Trophoblast cell (in vitro differentiated cells and primary cell): ENCODE measurements around the gene DNAJB4.
"Not testable (repeated sequence)": the region's sequence is repeated elsewhere in the genome, so short reads cannot be mapped to it uniquely, and the experiment has no call there.

ENCODE experiments used
- DNase-seq, 2 donors: peaks; one replicate each; pipeline ENCODE4 v3.0.0-alpha.2; 2016
- H2AFZ ChIP-seq: 2 replicates; pipeline ENCODE4 v1.6.1; 2013; ENCODE audit warnings: low read length, moderate library complexity, mild to moderate bottlenecking; ENCODE audit not compliant: insufficient read depth, poor library complexity
- H2AK5ac ChIP-seq: 2 replicates; pipeline ENCODE4 v1.6.1; 2013; ENCODE audit warnings: mild to moderate bottlenecking, low read length
- H2BK120ac ChIP-seq: 2 replicates; pipeline ENCODE4 v1.6.1; 2013; ENCODE audit warnings: low read length, mild to moderate bottlenecking, moderate library complexity; ENCODE audit not compliant: insufficient read depth, poor library complexity
- H2BK12ac ChIP-seq: 2 replicates; pipeline ENCODE4 v1.6.1; 2013; ENCODE audit warnings: mild to moderate bottlenecking, low read length, moderate library complexity
- H2BK5ac ChIP-seq: 2 replicates; pipeline ENCODE4 v1.6.1; 2013; ENCODE audit warnings: low read length, low read depth, moderate library complexity, mild to moderate bottlenecking; ENCODE audit not compliant: poor library complexity
- H3K14ac ChIP-seq: 2 replicates; pipeline ENCODE4 v1.6.1; 2013; ENCODE audit warnings: mild to moderate bottlenecking, low read length
- H3K18ac ChIP-seq: 2 replicates; pipeline ENCODE4 v1.6.1; 2013; ENCODE audit warnings: mild to moderate bottlenecking, low read length
- H3K23ac ChIP-seq: 2 replicates; pipeline ENCODE4 v1.6.1; 2013; ENCODE audit warnings: low read length
- H3K27ac ChIP-seq: 2 replicates; pipeline ENCODE4 v1.5.1; 2013; ENCODE audit warnings: low read depth, mild to moderate bottlenecking, inconsistent platforms, low read length, moderate library complexity
- H3K27me3 ChIP-seq: 2 replicates; pipeline ENCODE4 v1.6.1; 2013; ENCODE audit warnings: inconsistent platforms, mild to moderate bottlenecking, low read length, moderate library complexity; ENCODE audit not compliant: insufficient read depth
- H3K36me3 ChIP-seq, 2 experiments: 1 replicate in 1 of 2; 2 replicates in 1 of 2; pipeline ENCODE4 v1.6.1; 2013; ENCODE audit warnings: low read length in 2 of 2, mild to moderate bottlenecking in 2 of 2, moderate library complexity in 1 of 2; ENCODE audit not compliant: insufficient read depth in 2 of 2, control insufficient read depth in 1 of 2
- H3K4ac ChIP-seq: 2 replicates; pipeline ENCODE4 v1.6.1; 2013; ENCODE audit warnings: low read depth, mild to moderate bottlenecking, low read length, moderate library complexity
- H3K4me1 ChIP-seq, 2 experiments: 1 replicate in 1 of 2; 2 replicates in 1 of 2; pipeline ENCODE4 v1.6.1; 2013; ENCODE audit warnings: low read length in 2 of 2, mild to moderate bottlenecking in 2 of 2, moderate library complexity in 1 of 2; ENCODE audit not compliant: insufficient read depth in 2 of 2, control insufficient read depth in 1 of 2
- H3K4me2 ChIP-seq: 2 replicates; pipeline ENCODE4 v1.6.1; 2013; ENCODE audit warnings: inconsistent platforms, mild to moderate bottlenecking, low read length, moderate library complexity
- H3K4me3 ChIP-seq: 2 replicates; pipeline ENCODE4 v1.5.1; 2013; ENCODE audit warnings: mild to moderate bottlenecking, low read depth, low read length, inconsistent platforms
- H3K79me1 ChIP-seq: one replicate; pipeline ENCODE4 v1.6.1; 2013; ENCODE audit warnings: low read length
- H3K79me2 ChIP-seq: 2 replicates; pipeline ENCODE4 v1.6.1; 2013; ENCODE audit warnings: low read length, mild to moderate bottlenecking; ENCODE audit not compliant: control insufficient read depth, insufficient read depth, poor library complexity
- H3K9ac ChIP-seq: 2 replicates; pipeline ENCODE4 v1.6.1; 2013; ENCODE audit warnings: mild to moderate bottlenecking, low read length
- H3K9me3 ChIP-seq: 2 replicates; pipeline ENCODE4 v1.6.1; 2013; ENCODE audit warnings: low read depth, mild to moderate bottlenecking, control low read depth, inconsistent platforms, low read length; ENCODE audit not compliant: insufficient read depth
- H4K12ac ChIP-seq: 2 replicates; pipeline ENCODE4 v1.6.1; 2013; ENCODE audit warnings: low read depth, mild to moderate bottlenecking, low read length, moderate library complexity
- H4K8ac ChIP-seq: 2 replicates; pipeline ENCODE4 v1.6.1; 2013; ENCODE audit warnings: low read depth, mild to moderate bottlenecking, low read length, moderate library complexity
- H4K91ac ChIP-seq: one replicate; pipeline ENCODE4 v1.6.1; 2013; ENCODE audit warnings: low read depth, mild to moderate bottlenecking, low read length, moderate library complexity
- WGBS: extraction: QIAGEN DNeasy Blood & Tissue Kit; methylation state at CpG from one replicate; pipeline ENCODE4 v1.1.7; 2013; ENCODE audit warnings: missing lambda C conversion rate; ENCODE audit not compliant: insufficient read length, insufficient coverage; ENCODE audit errors: extremely low coverage; 5-methylcytosine and 5-hydroxymethylcytosine counted together

Gene DNAJB4

GRCh38 chr1:77996734-77997133 lies 8.0 kb upstream of the DNAJB4 start:
- no peak for DNase-seq
- no peak overlapping the region for H3K4me2 ChIP-seq
- no peak overlapping the region for H3K4me3 ChIP-seq
- H2BK12ac ChIP-seq, result no peak overlapping the region
- no peak overlapping the region for H4K8ac ChIP-seq
- H3K79me1 ChIP-seq, result no peaks in the 10 kb centered on the region
- no peak overlapping the region for H3K27ac ChIP-seq
- H3K36me3 ChIP-seq, result peaks cover 2 to 3% of the 10 kb centered on the region in 2 experiments
- no peaks in the 10 kb centered on the region for H3K4me1 ChIP-seq
- H3K79me2 ChIP-seq, result no peaks in the 10 kb centered on the region
- H2AFZ ChIP-seq, result no peak overlapping the region
- no peak overlapping the region for H3K23ac ChIP-seq
- no peak overlapping the region for H4K12ac ChIP-seq
- H3K9ac ChIP-seq, result no peak overlapping the region
- no peaks in the 10 kb centered on the region for H3K9me3 ChIP-seq
- no peak overlapping the region for H2BK120ac ChIP-seq
- H2AK5ac ChIP-seq, result no peak overlapping the region
- H3K4ac ChIP-seq, result no peak overlapping the region
- H3K27me3 ChIP-seq, result no peaks in the 10 kb centered on the region
- no peak overlapping the region for H4K91ac ChIP-seq
- no peak overlapping the region for H3K18ac ChIP-seq
- no peak overlapping the region for H3K14ac ChIP-seq
- WGBS, result no CpG with 5 or more reads among the region's 5 CpGs
- no peak overlapping the region for H2BK5ac ChIP-seq

DNA sequence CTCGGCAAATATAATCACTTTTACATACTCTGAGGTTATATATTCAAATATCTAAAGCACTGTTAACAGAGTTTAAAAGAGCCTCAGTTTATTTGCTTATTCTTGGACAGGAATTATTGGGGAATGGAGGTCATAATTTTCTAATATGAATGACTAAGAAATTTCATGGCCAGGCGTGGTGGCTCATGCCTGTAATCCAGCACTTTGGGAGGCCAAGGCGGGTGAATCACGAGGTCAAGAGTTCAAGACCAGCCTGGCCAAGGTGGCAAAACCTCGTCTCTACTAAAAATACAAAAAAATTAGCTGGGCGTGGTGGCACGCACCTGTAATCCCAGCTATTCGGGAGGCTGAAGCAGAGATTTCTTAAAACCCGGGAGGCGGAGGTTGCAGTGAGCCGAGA lies 4.2 kb upstream of the DNAJB4 start:
- H2BK12ac ChIP-seq, H4K8ac ChIP-seq, H3K4ac ChIP-seq: not testable (repeated sequence)

DNA sequence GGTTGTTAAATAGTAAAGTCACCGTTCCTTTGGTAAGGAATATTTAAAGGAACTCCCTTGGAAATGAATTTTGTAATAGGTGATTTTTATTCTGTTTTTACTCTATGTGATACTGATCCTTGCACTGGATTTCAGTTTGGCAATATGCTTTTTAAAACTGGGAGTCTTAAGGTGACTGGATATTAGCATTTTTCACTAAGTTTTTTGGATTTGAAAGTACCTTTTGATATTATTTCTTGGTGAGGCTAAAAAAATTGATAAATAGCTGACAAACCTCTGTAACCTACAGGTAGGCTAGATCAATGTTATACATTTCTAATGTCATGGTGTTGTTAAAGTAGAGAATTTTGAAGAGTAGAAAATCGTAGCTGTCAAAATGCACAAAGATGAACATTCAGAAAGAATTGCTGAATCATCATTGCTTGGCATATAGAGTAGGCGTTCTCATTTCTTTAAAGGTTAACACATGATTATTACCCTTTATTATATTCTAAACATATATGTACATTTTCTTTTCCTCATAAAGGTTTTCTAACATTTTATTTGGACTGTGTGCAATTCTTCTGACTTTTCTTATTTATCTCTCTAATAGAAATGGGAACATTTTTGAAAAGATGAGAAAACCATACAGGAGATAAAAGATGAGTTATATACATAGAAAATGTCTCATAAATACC lies 1.5 kb upstream of the DNAJB4 start:
- Histone ChIP-seq H3K14ac (no peak overlapping the region), H2BK12ac (no peak overlapping the region), H3K9ac (no peak overlapping the region), H3K27me3 (no peaks in the 10 kb centered on the region), H3K9me3 (no peaks in the 10 kb centered on the region), H2AFZ (no peak overlapping the region), H4K12ac (no peak overlapping the region), H3K79me2 (no peaks in the 10 kb centered on the region), H3K79me1 (no peaks in the 10 kb centered on the region), H3K36me3 (no peaks in the 10 kb centered on the region), H2BK120ac (no peak overlapping the region), H3K4me3 (no peak overlapping the region), H2BK5ac (no peak overlapping the region), H3K23ac (no peak overlapping the region), H4K8ac (no peak overlapping the region), H3K4me2 (no peak overlapping the region), H3K18ac (no peak overlapping the region), H3K4ac (no peak overlapping the region), H4K91ac (no peak overlapping the region), H3K27ac (no peak overlapping the region), H2AK5ac (no peak overlapping the region), H3K4me1 (no peaks in the 10 kb centered on the region)
- DNase-seq, result peak in 1 of 2 donors; percentile 31
- no CpG with 5 or more reads among the region's 3 CpGs for WGBS

More for the DNA sequence above, 4.2 kb upstream of the DNAJB4 start:
- H3K14ac ChIP-seq, H3K4me1 ChIP-seq, H2AFZ ChIP-seq, H3K4me3 ChIP-seq, H4K91ac ChIP-seq, H3K79me2 ChIP-seq, H3K27me3 ChIP-seq, H3K23ac ChIP-seq, H3K27ac ChIP-seq, H3K9ac ChIP-seq, H2BK120ac ChIP-seq, H2BK5ac ChIP-seq, H3K18ac ChIP-seq, H3K9me3 ChIP-seq, DNase-seq, H3K4me2 ChIP-seq, H4K12ac ChIP-seq, H3K36me3 ChIP-seq, H3K79me1 ChIP-seq, H2AK5ac ChIP-seq: not testable (repeated sequence)
- no CpG with 5 or more reads among the region's 11 CpGs for WGBS

DNA sequence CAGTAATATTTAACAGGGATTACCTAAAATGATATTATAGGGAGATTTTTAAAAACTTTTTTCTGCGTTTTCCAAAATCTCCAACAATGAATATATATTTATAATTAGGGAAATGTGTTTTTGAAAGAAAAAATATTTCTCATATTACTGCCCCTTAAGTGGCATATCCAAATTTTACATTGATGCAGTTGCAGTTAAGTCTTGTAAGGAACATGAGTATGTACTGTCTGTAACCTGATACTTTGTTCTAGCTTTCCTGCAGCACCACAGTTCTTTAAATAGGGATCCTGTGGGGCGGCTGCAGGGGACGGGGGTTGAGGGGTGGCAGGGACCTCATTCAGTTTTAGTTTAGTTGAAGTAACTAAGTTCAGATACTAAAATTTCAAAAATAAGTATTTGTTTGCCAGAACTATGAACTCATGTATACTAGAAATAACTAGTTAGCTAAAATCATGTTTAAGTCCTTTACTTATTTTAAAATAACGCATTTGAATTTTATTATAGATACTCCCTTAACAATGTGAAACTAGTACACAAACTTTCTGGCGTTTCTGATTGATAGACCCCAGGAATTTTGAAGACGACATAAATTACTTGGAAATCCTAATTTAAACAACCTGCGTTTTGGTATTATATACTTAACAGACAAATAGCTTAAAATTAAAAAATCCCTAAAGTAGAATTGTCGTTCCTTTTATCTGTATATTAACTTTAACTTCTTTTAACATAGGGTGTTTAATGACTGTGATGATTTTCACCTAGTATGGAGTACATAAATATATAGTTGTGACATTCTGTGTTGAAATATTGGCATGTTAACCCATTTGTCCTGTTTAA lies 639 bp upstream of the DNAJB4 start:
- Histone ChIP-seq H3K23ac (no peak overlapping the region), H2BK120ac (no peak overlapping the region), H3K79me1 (no peaks in the 10 kb centered on the region), H3K18ac (no peak overlapping the region), H3K4ac (no peak overlapping the region), H3K9me3 (no peaks in the 10 kb centered on the region), H2AFZ (no peak overlapping the region), H3K4me1 (no peaks in the 10 kb centered on the region), H4K12ac (no peak overlapping the region), H3K4me3 (no peak overlapping the region), H2BK5ac (no peak overlapping the region), H3K4me2 (no peak overlapping the region), H3K27ac (no peak overlapping the region), H3K79me2 (no peaks in the 10 kb centered on the region), H2AK5ac (no peak overlapping the region), H3K9ac (no peak overlapping the region), H4K91ac (no peak overlapping the region), H3K36me3 (no peaks in the 10 kb centered on the region), H3K14ac (no peak overlapping the region), H3K27me3 (no peaks in the 10 kb centered on the region), H2BK12ac (no peak overlapping the region), H4K8ac (no peak overlapping the region)
- WGBS, result no CpG with 5 or more reads among the region's 8 CpGs
- peak; percentile 26 to 69 for DNase-seq
